ENCODE results near the gene TMEM63B.
"Not testable (repeated sequence)": the region's sequence is repeated elsewhere in the genome, so short reads cannot be mapped to it uniquely, and the experiment has no call there.

TMEM63B gene

GRCh38 chr6:44093750-44094402 is 33.5 kb upstream of the TMEM63B start:
- in situ Hi-C loops (cut with MboI; ENCODE audit: low sequenced_read_pairs): no loop called here

- in situ Hi-C loops (cut with MboI; ENCODE audit: low sequenced_read_pairs): no loop called here
Measured at GRCh38 chr6:44094403-44095242, 32.7 kb upstream of the TMEM63B start.

GRCh38 chr6:44095243-44095623 is 32.1 kb upstream of the TMEM63B start:
- in situ Hi-C loops (cut with MboI; ENCODE audit: low sequenced_read_pairs): not testable (repeated sequence)

- in situ Hi-C loops (cut with MboI; ENCODE audit: low sequenced_read_pairs): no loop called here
Measured at GRCh38 chr6:44096612-44097011, 30.7 kb upstream of the TMEM63B start.

- in situ Hi-C loops (cut with MboI; ENCODE audit: low sequenced_read_pairs): no loop called here
Measured at GRCh38 chr6:44097782-44098317, 29.5 kb upstream of the TMEM63B start.

- in situ Hi-C loops (cut with MboI; ENCODE audit: low sequenced_read_pairs): no loop called here
Measured at GRCh38 chr6:44099192-44099591, 28.2 kb upstream of the TMEM63B start.

GRCh38 chr6:44100088-44100550 is 27.2 kb upstream of the TMEM63B start:
- in situ Hi-C loops (cut with MboI; ENCODE audit: low sequenced_read_pairs): no loop called here

- in situ Hi-C loops (cut with MboI; ENCODE audit: low sequenced_read_pairs): no loop called here
Measured at GRCh38 chr6:44101832-44102231, 25.5 kb upstream of the TMEM63B start.

GRCh38 chr6:44102527-44102926 is 24.8 kb upstream of the TMEM63B start:
- in situ Hi-C loops (cut with MboI; ENCODE audit: low sequenced_read_pairs): no loop called here

- in situ Hi-C loops (cut with MboI; ENCODE audit: low sequenced_read_pairs): loop anchor here (5.0 kb wide), 1 partner anchor 48 kb away; no protein-coding TSS in a partner anchor
Measured at GRCh38 chr6:44104481-44105021, 22.8 kb upstream of the TMEM63B start.

- in situ Hi-C loops (cut with MboI; ENCODE audit: low sequenced_read_pairs): loop anchor here (5.0 kb wide), 1 partner anchor 47 kb away; no protein-coding TSS in a partner anchor
Measured at GRCh38 chr6:44105146-44105545, 22.2 kb upstream of the TMEM63B start.

GRCh38 chr6:44105993-44106740 is 21.2 kb upstream of the TMEM63B start:
- in situ Hi-C loops (cut with MboI; ENCODE audit: low sequenced_read_pairs): loop anchor here (5.0 kb wide), 1 partner anchor 46 kb away; no protein-coding TSS in a partner anchor

GRCh38 chr6:44107017-44107416 is 20.3 kb upstream of the TMEM63B start:
- in situ Hi-C loops (cut with MboI; ENCODE audit: low sequenced_read_pairs): loop anchor here (5.0 kb wide), 1 partner anchor 45 kb away; no protein-coding TSS in a partner anchor

GRCh38 chr6:44108471-44108870 is 18.9 kb upstream of the TMEM63B start:
- in situ Hi-C loops (cut with MboI; ENCODE audit: low sequenced_read_pairs): loop anchor here (5.0 kb wide), 1 partner anchor 44 kb away; no protein-coding TSS in a partner anchor

- in situ Hi-C loops (cut with MboI; ENCODE audit: low sequenced_read_pairs): loop anchor here (5.0 kb wide), 1 partner anchor 43 kb away; no protein-coding TSS in a partner anchor
Measured at GRCh38 chr6:44109212-44109611, 18.1 kb upstream of the TMEM63B start.

GRCh38 chr6:44110005-44110676 is 17.2 kb upstream of the TMEM63B start:
- in situ Hi-C loops (cut with MboI; ENCODE audit: low sequenced_read_pairs): no loop called here

GRCh38 chr6:44110966-44111365 is 16.4 kb upstream of the TMEM63B start:
- in situ Hi-C loops (cut with MboI; ENCODE audit: low sequenced_read_pairs): no loop called here

GRCh38 chr6:44111434-44112417 is 15.6 kb upstream of the TMEM63B start:
- in situ Hi-C loops (cut with MboI; ENCODE audit: low sequenced_read_pairs): no loop called here

- in situ Hi-C loops (cut with MboI; ENCODE audit: low sequenced_read_pairs): no loop called here
Measured at GRCh38 chr6:44113414-44113813, 13.9 kb upstream of the TMEM63B start.
